Activated CD4-positive, CD25-positive, alpha-beta regulatory T cell treated with anti-CD3 and anti-CD28 coated beads, Interleukin-2, amount 50 U/mL, for 72 hours (primary cell): ENCODE data around the gene CCDC27.
A peak's percentile ranks its signal among the peaks of the same experiment; 100 is the strongest.
"Not testable (repeated sequence)": the region's sequence is repeated elsewhere in the genome, so short reads cannot be mapped to it uniquely, and the experiment has no call there.

Experiments
- DNase-seq: peaks from one replicate; pipeline ENCODE4 v3.0.0; 2021

The CCDC27 gene

GRCh38 chr1:3740042-3740441, 12.2 kb upstream of the CCDC27 start:
- DNase-seq, result no peak

- no peak for DNase-seq
Observed at GRCh38 chr1:3740752-3741151, 11.5 kb upstream of the CCDC27 start.

- no peak for DNase-seq
Observed at GRCh38 chr1:3741566-3742438, 10.4 kb upstream of the CCDC27 start.

GRCh38 chr1:3742439-3743298, 9.6 kb upstream of the CCDC27 start:
- DNase-seq, result no peak

GRCh38 chr1:3743421-3743820, 8.8 kb upstream of the CCDC27 start:
- DNase-seq, result no peak

- DNase-seq, result no peak
Observed at GRCh38 chr1:3743826-3744225, 8.4 kb upstream of the CCDC27 start.

- DNase-seq, result no peak
Observed at GRCh38 chr1:3744646-3745045, 7.6 kb upstream of the CCDC27 start.

GRCh38 chr1:3745071-3745470, 7.2 kb upstream of the CCDC27 start:
- DNase-seq, result no peak

GRCh38 chr1:3745590-3746381, 6.5 kb upstream of the CCDC27 start:
- no peak for DNase-seq

- DNase-seq, result no peak
Observed at GRCh38 chr1:3746389-3746829, 5.8 kb upstream of the CCDC27 start.

- DNase-seq, result peak; percentile 95
Observed at GRCh38 chr1:3746830-3747521, 5.3 kb upstream of the CCDC27 start.

GRCh38 chr1:3747522-3747848, 4.8 kb upstream of the CCDC27 start:
- DNase-seq, result no peak

- DNase-seq, result no peak
Observed at GRCh38 chr1:3747903-3748302, 4.3 kb upstream of the CCDC27 start.

- not testable (repeated sequence) for DNase-seq
Observed at GRCh38 chr1:3748316-3748900, 3.8 kb upstream of the CCDC27 start.

GRCh38 chr1:3749512-3749911, 2.7 kb upstream of the CCDC27 start:
- no peak for DNase-seq

- DNase-seq, result no peak
Observed at GRCh38 chr1:3750741-3751140, 1.5 kb upstream of the CCDC27 start.

GRCh38 chr1:3753656-3754454, 1.6 kb downstream of the CCDC27 start:
- DNase-seq, result no peak

- DNase-seq, result no peak
Observed at GRCh38 chr1:3756394-3756793, 4.1 kb downstream of the CCDC27 start.

GRCh38 chr1:3759164-3759563, 6.9 kb downstream of the CCDC27 start:
- DNase-seq, result no peak

GRCh38 chr1:3759796-3760195, 7.5 kb downstream of the CCDC27 start:
- DNase-seq, result no peak

GRCh38 chr1:3761296-3762010, 9.2 kb downstream of the CCDC27 start:
- DNase-seq, result no peak
